Endothelial cell of umbilical vein (primary cell): ENCODE measurements around the gene ELOVL6. TPM values are rescaled to one million over a fixed set of nuclear protein-coding genes. Genes with fewer than 3 reads are reported as not detected.

ENCODE experiments used
- BruUV-seq: library from RNA; stranded (reverse); fragments of 400-500 nt; replicated peaks from 2 replicates; lab custom pipeline; 2021; lab: Mats Ljungman, UMichigan
- CTCF ChIA-PET: fragments of 300-600, 350-600 bp; sonication (Branson Sonifier 250); formaldehyde crosslinking; loops from one replicate; lab custom pipeline; 2021; ENCODE audit warnings: antibody characterized with exemption, inconsistent platforms; lab: Charles Lee
- POLR2A ChIA-PET: fragments of 300-600, 350-600 bp; sonication (Branson Sonifier 250); formaldehyde crosslinking; loops from one replicate; lab custom pipeline; 2021; ENCODE audit warnings: antibody characterized with exemption, inconsistent platforms; lab: Charles Lee
- DNase-seq: peaks from one replicate; pipeline ENCODE4 v3.0.0-alpha.2; 2011; ENCODE audit warnings: low read depth, low spot score
- FAIRE-seq: peaks from 2 replicates; lab custom pipeline; 2011; peaks lifted over from hg19 to GRCh38; lab: Jason Lieb, UNC
- H2AFZ ChIP-seq: 2 replicates; pipeline ENCODE4 v1.6.0; 2012; ENCODE audit warnings: low read depth, low read length, control low read depth, inconsistent platforms
- H3K27ac ChIP-seq: 2 replicates; pipeline ENCODE4 v1.5.1; 2011; ENCODE audit warnings: low read depth, mild to moderate bottlenecking, control low read depth, low read length, moderate library complexity; ENCODE audit not compliant: insufficient read depth
- H3K27me3 ChIP-seq, 2 experiments: 2 replicates each; pipeline versions ENCODE4 v1.6.0 to v1.6.1; 2011; ENCODE audit warnings: low read length in 2 of 2, mixed read lengths in 1 of 2; ENCODE audit not compliant: control insufficient read depth in 2 of 2, insufficient read depth in 2 of 2
- H3K36me3 ChIP-seq, 2 experiments: 2 replicates in 1 of 2; 3 replicates in 1 of 2; pipeline ENCODE4 v1.5.1; 2011; ENCODE audit warnings: low read length in 2 of 2, mild to moderate bottlenecking in 1 of 2, moderate library complexity in 1 of 2; ENCODE audit not compliant: control insufficient read depth in 2 of 2, insufficient read depth in 2 of 2; ENCODE audit errors: extremely low read depth in 1 of 2
- H3K4me1 ChIP-seq: 3 replicates; pipeline ENCODE4 v1.5.1; 2011; ENCODE audit warnings: mild to moderate bottlenecking, low read length; ENCODE audit not compliant: control insufficient read depth, insufficient read depth; ENCODE audit errors: extremely low read depth
- H3K4me2 ChIP-seq: 2 replicates; pipeline ENCODE4 v1.6.1; 2011; ENCODE audit warnings: low read length, control low read depth, mixed read lengths; ENCODE audit not compliant: insufficient read depth
- H3K4me3 ChIP-seq, 3 experiments: fragments of 200-600 bp in 1 of 3; sonication (generic), shearing (Covaris generic) in 1 of 3; replicated peaks in 1 of 3; 2 replicates each; pipeline ENCODE4 v1.5.1; 2011 to 2016; ENCODE audit warnings: control low read depth in 3 of 3, low read length in 3 of 3, mild to moderate bottlenecking in 2 of 3, inconsistent platforms in 1 of 3, low read depth in 1 of 3, moderate library complexity in 1 of 3; ENCODE audit not compliant: insufficient read depth in 1 of 3
- H3K79me2 ChIP-seq: 2 replicates; pipeline ENCODE4 v1.6.0; 2012; ENCODE audit warnings: low read length, inconsistent platforms; ENCODE audit not compliant: control insufficient read depth, insufficient read depth
- H3K9ac ChIP-seq: replicated peaks from 2 replicates; pipeline ENCODE3; 2011; ENCODE audit warnings: low read length, control low read depth; ENCODE audit not compliant: insufficient read depth; ENCODE audit errors: extremely low read depth
- H3K9me1 ChIP-seq: replicated peaks from 3 replicates; pipeline ENCODE4 v1.6.0; 2011; ENCODE audit warnings: mild to moderate bottlenecking, low read length; ENCODE audit not compliant: control insufficient read depth, insufficient read depth; ENCODE audit errors: extremely low read depth
- H3K9me3 ChIP-seq: replicated peaks from 2 replicates; pipeline ENCODE4 v1.5.1; 2012; ENCODE audit warnings: low read length, inconsistent platforms; ENCODE audit not compliant: control insufficient read depth, insufficient read depth
- H4K20me1 ChIP-seq: replicated peaks from 2 replicates; pipeline ENCODE3; 2011; ENCODE audit warnings: mild to moderate bottlenecking, low read length; ENCODE audit not compliant: control insufficient read depth, insufficient read depth; ENCODE audit errors: extremely low read depth
- EZH2 ChIP-seq: IDR thresholded peaks from 2 replicates; pipeline ENCODE4 v1.6.1; 2012; ENCODE audit warnings: borderline replicate concordance, low read depth, mild to moderate bottlenecking, moderate library complexity, low read length, inconsistent platforms; ENCODE audit not compliant: severe bottlenecking
- FOS ChIP-seq: IDR thresholded peaks from 2 replicates; pipeline ENCODE4 v1.6.1; 2011; ENCODE audit warnings: mild to moderate bottlenecking, low read length, moderate library complexity, borderline replicate concordance; ENCODE audit not compliant: insufficient read depth
- GATA2 ChIP-seq: IDR thresholded peaks from 2 replicates; pipeline ENCODE4 v1.7.0; 2011; ENCODE audit warnings: low read depth, mild to moderate bottlenecking, moderate library complexity, mixed read lengths, low read length; ENCODE audit not compliant: insufficient read length, insufficient read depth
- JUN ChIP-seq: IDR thresholded peaks from 2 replicates; pipeline ENCODE4 v1.6.1; 2011; ENCODE audit warnings: borderline replicate concordance, low read depth; ENCODE audit not compliant: insufficient read length, insufficient read depth
- MYC ChIP-seq: IDR thresholded peaks from one replicate; pipeline ENCODE4 v1.6.1; 2011; ENCODE audit warnings: mild to moderate bottlenecking, low read depth, low read length
- POLR2A ChIP-seq: IDR thresholded peaks from 2 replicates; pipeline ENCODE4 v1.6.1; 2012; ENCODE audit warnings: low read depth, mild to moderate bottlenecking, control low read depth, low read length
- POLR2AphosphoS5 ChIP-seq: IDR thresholded peaks from 2 replicates; pipeline ENCODE4 v1.6.1; 2012; ENCODE audit warnings: low read depth, mild to moderate bottlenecking, control low read depth, low read length, moderate library complexity; ENCODE audit not compliant: insufficient read depth
- dilution Hi-C: fragments of 300-500 bp; cut with MboI; formaldehyde crosslinking; loops from one replicate; pipeline ENCODE4 v1.15.0; 2019; ENCODE audit warnings: low sequenced_read_pairs; ENCODE audit not compliant: extremely low pct_ligation_motif_present
- intact Hi-C: fragments of 100-400 bp; cut with micrococcal nuclease; formaldehyde crosslinking; loops from one replicate; pipeline ENCODE4 v1.10.0; 2022
- polyA plus RNA-seq, 4 experiments: library from polyadenylated mRNA; depleted of rRNA in 3 of 4; stranded (reverse) in 3 of 4; unstranded in 1 of 4; fragments of >200 nt; gene quantifications; 2 replicates each; pipeline versions ENCODE4 v1.2.1 to v1.2.3, GENCODE V29; 2011 to 2012; ENCODE audit warnings: missing spikeins in 1 of 4
- total RNA-seq: library from RNA; stranded (reverse); gene quantifications from 2 replicates; pipeline ENCODE4 v1.2.3, GENCODE V29; 2021
- TF ChIP-seq, protein P1 (sequence below), 2 donors: IDR thresholded peaks; 1 replicate in 1 of 2; 2 replicates in 1 of 2; pipeline ENCODE4 v1.5.1; 2011; ENCODE audit warnings: low read length in 2 of 2, mild to moderate bottlenecking in 2 of 2, moderate library complexity in 2 of 2, control low read depth in 1 of 2, inconsistent platforms in 1 of 2, low read depth in 1 of 2; ENCODE audit not compliant: insufficient read depth in 1 of 2; ENCODE audit errors: extremely low read depth in 1 of 2
- TF ChIP-seq, protein P2 (sequence below): IDR thresholded peaks from 2 replicates; pipeline ENCODE4 v1.6.1; 2011; ENCODE audit not compliant: insufficient read depth, insufficient read length

ELOVL6 gene
- total and polyA plus RNA-seq, 2 donors (not counting 3 experiments of a cell fraction or from before 2014, with no cell fraction given), result 6.4 to 26.1 TPM

- no peaks in the 10 kb centered on the region for H3K9me3 ChIP-seq
- H3K4me1 ChIP-seq, result no peaks in the 10 kb centered on the region
- no TSS peak for BruUV-seq
- no peaks in the 10 kb centered on the region for H3K9me1 ChIP-seq
- DNase-seq, result no peak
- H3K36me3 ChIP-seq, result no peaks in the 10 kb centered on the region
- H3K79me2 ChIP-seq, result peaks cover 1% of the 10 kb centered on the region
- H3K27me3 ChIP-seq, result no peaks in the 10 kb centered on the region
- TF ChIP-seq JUN, result no peak
- TF ChIP-seq, protein P1, sequence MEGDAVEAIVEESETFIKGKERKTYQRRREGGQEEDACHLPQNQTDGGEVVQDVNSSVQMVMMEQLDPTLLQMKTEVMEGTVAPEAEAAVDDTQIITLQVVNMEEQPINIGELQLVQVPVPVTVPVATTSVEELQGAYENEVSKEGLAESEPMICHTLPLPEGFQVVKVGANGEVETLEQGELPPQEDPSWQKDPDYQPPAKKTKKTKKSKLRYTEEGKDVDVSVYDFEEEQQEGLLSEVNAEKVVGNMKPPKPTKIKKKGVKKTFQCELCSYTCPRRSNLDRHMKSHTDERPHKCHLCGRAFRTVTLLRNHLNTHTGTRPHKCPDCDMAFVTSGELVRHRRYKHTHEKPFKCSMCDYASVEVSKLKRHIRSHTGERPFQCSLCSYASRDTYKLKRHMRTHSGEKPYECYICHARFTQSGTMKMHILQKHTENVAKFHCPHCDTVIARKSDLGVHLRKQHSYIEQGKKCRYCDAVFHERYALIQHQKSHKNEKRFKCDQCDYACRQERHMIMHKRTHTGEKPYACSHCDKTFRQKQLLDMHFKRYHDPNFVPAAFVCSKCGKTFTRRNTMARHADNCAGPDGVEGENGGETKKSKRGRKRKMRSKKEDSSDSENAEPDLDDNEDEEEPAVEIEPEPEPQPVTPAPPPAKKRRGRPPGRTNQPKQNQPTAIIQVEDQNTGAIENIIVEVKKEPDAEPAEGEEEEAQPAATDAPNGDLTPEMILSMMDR (IDR thresholded peaks at IDR 0.05; ENCODE audit: extremely low read depth in 1 of 2, insufficient read depth in 1 of 2, low read depth in 1 of 2, low read length in 2 of 2), result no peak
- no peak for TF ChIP-seq EZH2
- no peak for TF ChIP-seq GATA2
- TF ChIP-seq MYC, result no peak
- TF ChIP-seq POLR2AphosphoS5, result no peak
- TF ChIP-seq FOS, result no peak
- TF ChIP-seq, protein P2, sequence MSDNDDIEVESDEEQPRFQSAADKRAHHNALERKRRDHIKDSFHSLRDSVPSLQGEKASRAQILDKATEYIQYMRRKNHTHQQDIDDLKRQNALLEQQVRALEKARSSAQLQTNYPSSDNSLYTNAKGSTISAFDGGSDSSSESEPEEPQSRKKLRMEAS, result no peak
- no peak for TF ChIP-seq POLR2A
- POLR2A ChIA-PET, result no interaction called here
- CTCF ChIA-PET, result interaction anchor here (0.6 to 0.8 kb wide), 2 partner anchors 36 to 430 kb away, joined by 3 to 4 read pairs; no protein-coding TSS in a partner anchor
- FAIRE-seq, result no peak
- H3K4me2 ChIP-seq, result no peak overlapping the region
- intact Hi-C loops, result no loop called here
- H2AFZ ChIP-seq, result no peak overlapping the region
- no peak overlapping the region for H3K9ac ChIP-seq
- no peak overlapping the region for H3K4me3 ChIP-seq
- dilution Hi-C loops, result no loop called here
- H4K20me1 ChIP-seq, result no peaks in the 10 kb centered on the region
- H3K27ac ChIP-seq, result no peak overlapping the region
These were observed 42.8 kb downstream of the ELOVL6 start for GRCh38 chr4:110155654-110156053.
